Measurements from ENCODE around the gene PLG. TPM values are rescaled to one million over a fixed set of nuclear protein-coding genes. Genes with fewer than 3 reads are reported as not detected.

The PLG gene
- total and polyA plus RNA-seq, 2 of the 4 experiments (the other 2 are of a cell fraction) = not detected

DNA sequence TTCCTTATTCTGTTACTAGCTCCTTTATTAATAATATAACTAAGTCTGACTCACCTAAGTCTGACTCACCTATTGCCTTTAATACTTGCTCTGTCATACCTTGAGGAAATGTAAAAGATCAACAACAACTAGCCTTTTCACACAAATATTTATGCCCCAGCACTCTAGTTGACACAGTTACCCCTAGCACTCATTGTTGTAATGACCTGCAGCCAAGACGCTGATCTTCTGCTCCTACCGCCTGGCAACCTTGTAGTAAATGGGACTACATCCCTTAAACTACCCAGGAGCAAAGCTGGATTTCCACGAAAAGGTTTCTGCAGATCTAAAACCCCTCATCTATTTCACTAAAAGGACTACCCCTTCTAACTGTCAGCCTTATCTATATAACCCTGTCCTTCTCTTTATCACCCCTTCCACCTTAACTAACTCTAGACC, 90.0 kb downstream of the PLG start:
- ChIA-PET POLR2A (ENCODE audit: unreplicated experiment) (no interaction called here), CTCF (no interaction called here)
- H2AK9ac ChIP-seq (replicated peaks; ENCODE audit: low read depth, low read length, poor library complexity) = no peak overlapping the region
- dilution Hi-C loops (cut with HindIII; ENCODE audit: low sequenced_read_pairs, unreplicated experiment) (no loop called here), intact Hi-C loops (cut with micrococcal nuclease) (loop anchor here (5.0 kb wide), 1 partner anchor 580 kb away; no protein-coding TSS in a partner anchor), in situ Hi-C loops (cut with MboI; ENCODE audit: low sequenced_read_pairs) (no loop called here)
- peaks cover 16% of the 10 kb centered on the region; the same call in 1 of the 2 replicates for H3K9me3 ChIP-seq (ENCODE audit: control insufficient read depth, insufficient read depth, low read length)
- no peak overlapping the region for H2AK5ac ChIP-seq (ENCODE audit: low read depth, low read length)
- BruUV-seq (replicated peaks) = no TSS peak
- H2BK5ac ChIP-seq (ENCODE audit: low read depth, low read length, poor library complexity, severe bottlenecking) = no peak overlapping the region
- DNase-seq (no peak), ATAC-seq (ENCODE audit: low read depth) (no peak)
- WGBS, 2 experiments (ENCODE audit: extremely low coverage in 2 of 2, insufficient read length in 1 of 2) = 80% methylated on average over 3 of the region's 3 CpGs; no CpG with 5 or more reads in 1 of the 2 experiments
- H3K14ac ChIP-seq (replicated peaks; ENCODE audit: low read depth, low read length) = no peak overlapping the region
- no peak overlapping the region for H3K9ac ChIP-seq (ENCODE audit: low read depth, low read length)
- no peak overlapping the region for H3K23ac ChIP-seq (ENCODE audit: low read depth, low read length)
- no peak overlapping the region for H2BK20ac ChIP-seq (ENCODE audit: low read depth, low read length)
- H3K79me1 ChIP-seq (ENCODE audit: low read depth in 1 of 2, low read length in 2 of 2) = no peaks in the 10 kb centered on the region
- no peaks in the 10 kb centered on the region for H3K27me3 ChIP-seq (ENCODE audit: control insufficient read depth, insufficient read depth, low read length)
- H3K18ac ChIP-seq (ENCODE audit: low read depth, low read length) = no peak overlapping the region
- no peak for TF ChIP-seq SMC3 (IDR thresholded peaks at IDR 0.05; ENCODE audit: low read depth, low read length)
- no peak for TF ChIP-seq RAD21 (IDR thresholded peaks at IDR 0.05; ENCODE audit: low read length)
- no peak for TF ChIP-seq RCOR1 (IDR thresholded peaks at IDR 0.05; ENCODE audit: insufficient replicate concordance, low read length)
- no peak for TF ChIP-seq MAFK (IDR thresholded peaks at IDR 0.05; ENCODE audit: low read depth, low read length)
- TF ChIP-seq MAZ (IDR thresholded peaks at IDR 0.05; ENCODE audit: borderline replicate concordance, low read depth, low read length) = no peak
- no peak for TF ChIP-seq POLR2A (IDR thresholded peaks at IDR 0.05; ENCODE audit: low read depth, low read length)
- no peak for TF ChIP-seq MXI1 (IDR thresholded peaks at IDR 0.05; ENCODE audit: borderline replicate concordance, low read depth, low read length)
- no peak for TF ChIP-seq ELK1 (IDR thresholded peaks at IDR 0.05; ENCODE audit: borderline replicate concordance, low read depth, low read length)
- TF ChIP-seq CTCF (conservative IDR thresholded peaks at IDR 0.05; ENCODE audit: low read depth, low read length) = no peak
- TF ChIP-seq CEBPB (IDR thresholded peaks at IDR 0.05; ENCODE audit: low read depth, low read length) = no peak
- no peak for TF ChIP-seq NFE2L2 (IDR thresholded peaks at IDR 0.05; ENCODE audit: low read depth, low read length)
- no peak for TF ChIP-seq BHLHE40 (IDR thresholded peaks at IDR 0.05; ENCODE audit: low read depth, low read length)
- TF ChIP-seq, protein P1, sequence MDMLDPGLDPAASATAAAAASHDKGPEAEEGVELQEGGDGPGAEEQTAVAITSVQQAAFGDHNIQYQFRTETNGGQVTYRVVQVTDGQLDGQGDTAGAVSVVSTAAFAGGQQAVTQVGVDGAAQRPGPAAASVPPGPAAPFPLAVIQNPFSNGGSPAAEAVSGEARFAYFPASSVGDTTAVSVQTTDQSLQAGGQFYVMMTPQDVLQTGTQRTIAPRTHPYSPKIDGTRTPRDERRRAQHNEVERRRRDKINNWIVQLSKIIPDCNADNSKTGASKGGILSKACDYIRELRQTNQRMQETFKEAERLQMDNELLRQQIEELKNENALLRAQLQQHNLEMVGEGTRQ (IDR thresholded peaks at IDR 0.05; ENCODE audit: low read depth, low read length) = no peak
- TF ChIP-seq FOS (IDR thresholded peaks at IDR 0.05; ENCODE audit: low read depth, low read length) = no peak
- no peak for TF ChIP-seq RFX5 (IDR thresholded peaks at IDR 0.05; ENCODE audit: low read depth, low read length)
- no peak for TF ChIP-seq CHD1 (IDR thresholded peaks at IDR 0.05; ENCODE audit: low read depth, low read length)
- no peaks in the 10 kb centered on the region for H4K20me1 ChIP-seq (ENCODE audit: insufficient read depth, low read length)
- H2BK15ac ChIP-seq (ENCODE audit: low read depth, low read length) = no peak overlapping the region
- no peak overlapping the region for H3K4me3 ChIP-seq (ENCODE audit: insufficient read depth, low read depth, low read length)
- H4K8ac ChIP-seq (ENCODE audit: low read depth in 2 of 2, low read length in 2 of 2) = no peak overlapping the region
- no peak overlapping the region for H2BK120ac ChIP-seq (ENCODE audit: low read depth, low read length)
- H3K4ac ChIP-seq (ENCODE audit: low read depth, low read length) = no peak overlapping the region
- H3K4me1 ChIP-seq (ENCODE audit: control insufficient read depth, insufficient read depth, low read length) = no peaks in the 10 kb centered on the region
- no peak overlapping the region for H4K91ac ChIP-seq (ENCODE audit: insufficient read depth, low read depth, low read length)
- H3K9me1 ChIP-seq (ENCODE audit: insufficient read depth, low read length) = no peaks in the 10 kb centered on the region
- H3K56ac ChIP-seq (ENCODE audit: extremely low read depth, insufficient read depth, low read length) = no peak overlapping the region
- H3K27ac ChIP-seq (ENCODE audit: insufficient read depth, low read length) = no peak overlapping the region
- no peak overlapping the region for H3K4me2 ChIP-seq (ENCODE audit: low read depth, low read length)
- no peak overlapping the region for H2AFZ ChIP-seq (replicated peaks; ENCODE audit: low read length, poor library complexity)
- H3K36me3 ChIP-seq (ENCODE audit: control insufficient read depth, insufficient read depth, low read length) = no peaks in the 10 kb centered on the region
- H4K5ac ChIP-seq (ENCODE audit: low read depth, low read length) = no peak overlapping the region

All from IMR-90 (cell line).